ENCODE data around the gene ZNF512B. TPM values are rescaled to one million over a fixed set of nuclear protein-coding genes. Genes with fewer than 3 reads are reported as not detected.

Gene ZNF512B
- total RNA-seq, 1 donor from 2014 or later = 5.2 TPM

- no peak for DNase-seq (ENCODE audit: low read depth)
- H3K4me3 ChIP-seq (ENCODE audit: low read depth, low read length) = peak within 1 kb of the TSS; percentile 94
- TF ChIP-seq CTCF (conservative IDR thresholded peaks at IDR 0.05; ENCODE audit: low read depth, low read length) = peak; percentile 80
Measured at GRCh38 chr20:63980806-63981728, 11.3 kb upstream of the ZNF512B start, which contains the start of gene PRPF6. Gene PRPF6, plus strand, starts transcription at chr20:63981132. Its CDS starts 114 bp downstream, at chr20:63981246.

GRCh38 chr20:63980317-63980805, 10.6 kb upstream of the ZNF512B start:
- H3K4me3 ChIP-seq (ENCODE audit: low read depth, low read length) = peak overlapping the region; percentile 94
- no peak for TF ChIP-seq CTCF (conservative IDR thresholded peaks at IDR 0.05; ENCODE audit: low read depth, low read length)
- no peak for DNase-seq (ENCODE audit: low read depth)

DNA sequence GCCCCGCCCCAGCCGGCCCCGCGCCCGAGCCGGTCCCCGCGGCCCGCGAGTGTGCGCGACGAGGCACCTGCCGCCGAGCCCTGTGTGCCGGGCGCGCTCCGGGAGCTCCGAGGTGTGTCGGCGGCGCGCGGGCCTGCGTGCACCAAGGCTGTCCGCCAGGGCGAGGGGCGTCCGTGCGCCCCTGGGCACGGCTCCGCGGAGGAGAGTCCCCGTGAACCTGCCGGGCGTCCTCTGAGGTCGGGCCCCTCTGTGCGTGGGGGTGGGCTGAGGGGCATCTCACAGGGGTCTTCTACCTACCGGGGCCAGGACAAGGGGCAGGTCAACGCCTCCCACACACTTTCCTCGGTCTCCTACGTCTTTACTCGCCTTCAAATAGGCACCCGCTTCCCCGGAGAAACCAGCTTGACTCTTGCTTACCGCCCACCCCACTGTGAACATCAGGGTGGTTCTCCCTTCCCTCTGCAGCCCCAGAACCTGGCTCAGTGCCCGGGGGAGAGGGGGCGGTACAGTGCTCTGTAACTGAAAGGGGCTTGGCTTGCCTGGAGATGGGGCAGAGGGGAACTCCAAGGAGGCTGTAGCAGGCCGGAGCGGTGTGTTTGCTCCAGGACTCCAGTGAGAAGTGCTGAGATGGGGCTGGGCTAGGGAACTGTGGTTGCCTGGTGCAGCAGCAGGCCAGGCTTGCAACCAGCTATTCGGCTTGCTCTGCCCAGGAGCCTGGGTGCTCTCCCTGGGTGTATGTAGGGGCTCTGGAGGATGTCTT, 10.0 kb upstream of the ZNF512B start, which contains the start of gene SAMD10:
Gene SAMD10 (minus strand): TSS at position 86 of the 760 bp plus-strand sequence. CDS start 175 bp downstream, outside the sequence.
- no peak for TF ChIP-seq CTCF (conservative IDR thresholded peaks at IDR 0.05; ENCODE audit: low read depth, low read length)
- peak within 1 kb of the TSS; percentile 94 for H3K4me3 ChIP-seq (ENCODE audit: low read depth, low read length)
- DNase-seq (ENCODE audit: low read depth) = no peak

- H3K4me3 ChIP-seq (ENCODE audit: low read depth, low read length) = peak overlapping the region; percentile 94
- no peak for TF ChIP-seq CTCF (conservative IDR thresholded peaks at IDR 0.05; ENCODE audit: low read depth, low read length)
- no peak for DNase-seq (ENCODE audit: low read depth)
Measured at GRCh38 chr20:63979229-63979556, 9.5 kb upstream of the ZNF512B start.

DNA sequence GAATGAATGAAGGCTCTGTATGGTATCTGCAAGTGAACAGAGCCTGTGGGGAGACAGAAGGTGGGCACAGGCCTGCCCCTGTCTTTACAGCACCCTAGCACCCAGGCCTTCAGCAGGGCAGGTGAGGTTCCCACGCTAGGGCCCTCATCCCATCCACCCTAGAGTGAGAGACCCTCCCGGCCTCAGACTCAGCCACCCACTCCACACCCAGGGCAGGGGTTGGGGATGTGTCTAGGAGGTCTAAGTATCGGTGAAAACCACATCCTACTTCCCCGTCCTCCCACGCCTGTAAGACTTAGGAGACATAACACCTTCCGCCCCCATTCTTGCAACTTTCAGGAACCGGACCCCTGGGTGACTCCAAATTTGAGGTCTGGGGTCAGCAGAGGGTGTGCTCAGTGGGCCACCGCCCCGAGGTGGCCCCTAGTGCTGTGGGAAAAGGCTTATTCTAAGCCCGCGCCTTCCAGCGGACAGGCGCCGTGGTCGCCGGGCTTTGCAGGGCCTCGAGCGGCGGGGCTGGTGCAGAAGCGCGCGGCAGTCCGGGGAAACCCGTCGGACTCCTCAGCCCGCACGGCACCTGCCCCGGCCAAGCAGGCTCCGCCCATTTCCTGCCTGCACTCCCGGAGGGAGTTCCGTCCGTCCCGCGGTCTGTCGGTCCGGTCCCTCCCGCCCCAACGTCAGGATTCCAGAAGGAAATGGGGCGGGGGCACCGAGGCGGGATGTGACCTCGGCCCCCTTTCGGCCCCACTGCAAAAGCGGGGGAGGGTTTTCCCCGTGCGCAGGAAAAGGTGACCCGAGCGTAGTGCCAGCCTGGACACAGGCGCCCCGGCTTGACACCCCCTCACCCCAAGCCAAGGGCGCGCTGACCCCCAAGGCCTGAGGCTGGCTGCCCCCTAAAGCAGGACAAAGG, 8.8 kb upstream of the ZNF512B start:
- H3K4me3 ChIP-seq (ENCODE audit: low read depth, low read length) = peak overlapping the region; percentile 94
- DNase-seq (ENCODE audit: low read depth) = no peak
- no peak for TF ChIP-seq CTCF (conservative IDR thresholded peaks at IDR 0.05; ENCODE audit: low read depth, low read length)

DNA sequence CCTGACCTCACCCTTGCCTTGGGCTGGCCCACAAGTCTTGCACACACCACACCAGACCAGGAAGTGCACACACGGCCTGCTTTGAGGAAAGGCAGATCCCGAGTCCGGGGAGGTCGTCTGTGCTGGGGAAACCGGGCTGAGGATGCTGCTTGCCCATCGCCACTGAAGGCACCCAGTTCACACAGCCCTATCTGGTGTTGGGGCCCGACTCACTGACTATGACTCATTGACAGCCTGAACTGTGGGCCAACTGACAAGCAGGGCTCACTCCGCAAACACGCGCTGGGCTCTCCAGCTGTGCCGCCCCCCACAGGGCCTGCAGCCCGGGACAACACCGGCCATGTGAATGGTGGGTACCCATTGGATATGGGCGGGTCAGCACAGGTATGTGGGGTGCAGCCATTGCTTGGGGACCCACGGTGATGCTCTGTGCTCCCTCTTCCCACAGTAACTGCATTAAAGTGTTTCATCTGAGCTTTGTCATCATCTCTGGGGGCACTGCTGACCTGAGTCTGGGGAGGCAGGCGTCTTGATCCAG, 8.1 kb upstream of the ZNF512B start:
- no peak for DNase-seq (ENCODE audit: low read depth)
- no peak for TF ChIP-seq CTCF (conservative IDR thresholded peaks at IDR 0.05; ENCODE audit: low read depth, low read length)
- peak overlapping the region; percentile 94 for H3K4me3 ChIP-seq (ENCODE audit: low read depth, low read length)

Data from epithelial cell of proximal tubule (primary cell).